WTC11 (cell line): ENCODE data around the gene TBC1D22A. TPM values are rescaled to one million over a fixed set of nuclear protein-coding genes. Genes with fewer than 3 reads are reported as not detected.

Source experiments
- ATAC-seq: fragments of 200-7000 bp; cut with Tn5 transposase; 2 replicates; pipeline ENCODE4 v1.10.0; 2021; ENCODE audit warnings: mild to moderate bottlenecking, moderate library complexity
- CTCF ChIA-PET: fragments of 300-600 bp; sonication (Branson Sonifier 250); formaldehyde crosslinking; loops from one replicate; lab custom pipeline; 2021; ENCODE audit warnings: antibody characterized with exemption; lab: Charles Lee
- POLR2A ChIA-PET: fragments of 350-600 bp; sonication (Branson Sonifier 250); formaldehyde crosslinking; loops from one replicate; lab custom pipeline; 2021; ENCODE audit warnings: antibody characterized with exemption; lab: Charles Lee
- DNase-seq: peaks from one replicate; pipeline ENCODE4 v3.0.0; 2021; ENCODE audit warnings: low spot score
- H3K27ac Mint-ChIP-seq: 2 replicates; pipeline ENCODE4 v1.8.0; 2021; ENCODE audit warnings: mixed read lengths
- H3K27me3 Mint-ChIP-seq: 2 replicates; pipeline ENCODE4 v1.8.0; 2021; ENCODE audit warnings: low read depth, mild to moderate bottlenecking, moderate library complexity, mixed read lengths
- H3K36me3 Mint-ChIP-seq: 2 replicates; pipeline ENCODE4 v1.8.0; 2021; ENCODE audit warnings: mixed read lengths
- H3K4me1 Mint-ChIP-seq: 2 replicates; pipeline ENCODE4 v1.8.0; 2022; ENCODE audit warnings: mixed read lengths
- H3K4me3 Mint-ChIP-seq: 2 replicates; pipeline ENCODE4 v1.8.0; 2021; ENCODE audit warnings: mild to moderate bottlenecking, moderate library complexity, mixed read lengths
- H3K9me3 Mint-ChIP-seq: 2 replicates; pipeline ENCODE4 v1.8.0; 2021; ENCODE audit warnings: mixed read lengths
- ESRRA ChIP-seq: sonication (generic); formaldehyde crosslinking; IDR thresholded peaks from 2 replicates; pipeline ENCODE4 v1.8.1; 2022; ENCODE audit warnings: mild to moderate bottlenecking, missing genetic modification reagents, borderline replicate concordance
- GABPB1 ChIP-seq: sonication (generic); formaldehyde crosslinking; IDR thresholded peaks from 2 replicates; pipeline ENCODE4 v1.8.1; 2023; ENCODE audit warnings: mild to moderate bottlenecking, missing genetic modification reagents
- IRF2 ChIP-seq: sonication (generic); formaldehyde crosslinking; IDR thresholded peaks from 2 replicates; pipeline ENCODE4 v1.8.0; 2022; ENCODE audit warnings: low read depth, missing genetic modification reagents, borderline replicate concordance
- JAZF1 ChIP-seq: fragments of 250-450 bp; sonication (Bioruptor Pico); IDR thresholded peaks from 2 replicates; pipeline ENCODE4 v1.9.0; 2021; ENCODE audit warnings: moderate library complexity, mild to moderate bottlenecking, inconsistent platforms
- NFE2L1 ChIP-seq: sonication (generic); formaldehyde crosslinking; IDR thresholded peaks from 2 replicates; pipeline ENCODE4 v1.8.1; 2023; ENCODE audit warnings: missing genetic modification reagents
- NR2C2 ChIP-seq: sonication (generic); formaldehyde crosslinking; IDR thresholded peaks from 2 replicates; pipeline ENCODE4 v1.8.0; 2022; ENCODE audit warnings: mild to moderate bottlenecking, missing genetic modification reagents
- TEAD1 ChIP-seq: sonication (generic); formaldehyde crosslinking; IDR thresholded peaks from 2 replicates; pipeline ENCODE4 v1.8.0; 2022; ENCODE audit warnings: mild to moderate bottlenecking, missing genetic modification reagents
- TEAD4 ChIP-seq: sonication (generic); formaldehyde crosslinking; IDR thresholded peaks from 2 replicates; pipeline ENCODE4 v1.8.0; 2022; ENCODE audit warnings: mild to moderate bottlenecking, missing genetic modification reagents
- ZNF317 ChIP-seq: sonication (generic); formaldehyde crosslinking; IDR thresholded peaks from 2 replicates; pipeline ENCODE4 v1.8.1; 2023; ENCODE audit warnings: low read depth, mild to moderate bottlenecking, moderate library complexity, missing genetic modification reagents, borderline replicate concordance
- ZNF532 ChIP-seq: fragments of 250-450 bp; sonication (Bioruptor Pico); IDR thresholded peaks from 2 replicates; pipeline ENCODE4 v1.9.0; 2021; ENCODE audit warnings: mild to moderate bottlenecking, borderline replicate concordance
- ZNF671 ChIP-seq: fragments of 250-450 bp; sonication (Bioruptor Pico); IDR thresholded peaks from 2 replicates; pipeline ENCODE4 v1.8.0; 2021; ENCODE audit warnings: mild to moderate bottlenecking
- total RNA-seq: library from RNA; stranded (reverse); gene quantifications from 3 replicates; pipeline ENCODE4 v1.2.3, GENCODE V29; 2021
- TF ChIP-seq, protein P1 (sequence below): sonication (generic); formaldehyde crosslinking; IDR thresholded peaks from 2 replicates; pipeline ENCODE4 v1.8.0; 2022; ENCODE audit warnings: missing genetic modification reagents
- TF ChIP-seq, protein P2 (sequence below): sonication (generic); formaldehyde crosslinking; IDR thresholded peaks from 2 replicates; pipeline ENCODE4 v1.8.1; 2023; ENCODE audit warnings: mild to moderate bottlenecking, missing genetic modification reagents
- TF ChIP-seq, protein P3 (sequence below): sonication (generic); formaldehyde crosslinking; IDR thresholded peaks from 2 replicates; pipeline ENCODE4 v1.8.1; 2023; ENCODE audit warnings: mild to moderate bottlenecking, moderate library complexity, missing genetic modification reagents

TBC1D22A gene
- total RNA-seq, 1 experiment from 2014 or later: 18.1 TPM

- TF ChIP-seq ZNF671 (no peak), NR2C2 (CRISPR knock-in tag) (no peak), TEAD4 (no peak), TEAD1 (no peak), IRF2 (CRISPR knock-in tag) (no peak)
- TF ChIP-seq, protein P1, sequence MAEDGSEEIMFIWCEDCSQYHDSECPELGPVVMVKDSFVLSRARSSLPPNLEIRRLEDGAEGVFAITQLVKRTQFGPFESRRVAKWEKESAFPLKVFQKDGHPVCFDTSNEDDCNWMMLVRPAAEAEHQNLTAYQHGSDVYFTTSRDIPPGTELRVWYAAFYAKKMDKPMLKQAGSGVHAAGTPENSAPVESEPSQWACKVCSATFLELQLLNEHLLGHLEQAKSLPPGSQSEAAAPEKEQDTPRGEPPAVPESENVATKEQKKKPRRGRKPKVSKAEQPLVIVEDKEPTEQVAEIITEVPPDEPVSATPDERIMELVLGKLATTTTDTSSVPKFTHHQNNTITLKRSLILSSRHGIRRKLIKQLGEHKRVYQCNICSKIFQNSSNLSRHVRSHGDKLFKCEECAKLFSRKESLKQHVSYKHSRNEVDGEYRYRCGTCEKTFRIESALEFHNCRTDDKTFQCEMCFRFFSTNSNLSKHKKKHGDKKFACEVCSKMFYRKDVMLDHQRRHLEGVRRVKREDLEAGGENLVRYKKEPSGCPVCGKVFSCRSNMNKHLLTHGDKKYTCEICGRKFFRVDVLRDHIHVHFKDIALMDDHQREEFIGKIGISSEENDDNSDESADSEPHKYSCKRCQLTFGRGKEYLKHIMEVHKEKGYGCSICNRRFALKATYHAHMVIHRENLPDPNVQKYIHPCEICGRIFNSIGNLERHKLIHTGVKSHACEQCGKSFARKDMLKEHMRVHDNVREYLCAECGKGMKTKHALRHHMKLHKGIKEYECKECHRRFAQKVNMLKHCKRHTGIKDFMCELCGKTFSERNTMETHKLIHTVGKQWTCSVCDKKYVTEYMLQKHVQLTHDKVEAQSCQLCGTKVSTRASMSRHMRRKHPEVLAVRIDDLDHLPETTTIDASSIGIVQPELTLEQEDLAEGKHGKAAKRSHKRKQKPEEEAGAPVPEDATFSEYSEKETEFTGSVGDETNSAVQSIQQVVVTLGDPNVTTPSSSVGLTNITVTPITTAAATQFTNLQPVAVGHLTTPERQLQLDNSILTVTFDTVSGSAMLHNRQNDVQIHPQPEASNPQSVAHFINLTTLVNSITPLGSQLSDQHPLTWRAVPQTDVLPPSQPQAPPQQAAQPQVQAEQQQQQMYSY: no peak
- Mint-ChIP-seq H3K36me3 (no peaks in the 10 kb centered on the region), H3K27me3 (no peaks in the 10 kb centered on the region; the same call in 1 of the 2 replicates), H3K27ac (no peak overlapping the region), H3K4me1 (0 out of 2 replicates have a peak, but pooled peaks cover 3% of the 10 kb centered on the region), H3K4me3 (no peak overlapping the region), H3K9me3 (no peaks in the 10 kb centered on the region; the same call in 1 of the 2 replicates)
- DNase-seq (no peak), ATAC-seq (no peak)
- ChIA-PET CTCF (no interaction called here), POLR2A (no interaction called here)
Measured at GRCh38 chr22:47197773-47198500, 435.5 kb downstream of the TBC1D22A start.

DNA sequence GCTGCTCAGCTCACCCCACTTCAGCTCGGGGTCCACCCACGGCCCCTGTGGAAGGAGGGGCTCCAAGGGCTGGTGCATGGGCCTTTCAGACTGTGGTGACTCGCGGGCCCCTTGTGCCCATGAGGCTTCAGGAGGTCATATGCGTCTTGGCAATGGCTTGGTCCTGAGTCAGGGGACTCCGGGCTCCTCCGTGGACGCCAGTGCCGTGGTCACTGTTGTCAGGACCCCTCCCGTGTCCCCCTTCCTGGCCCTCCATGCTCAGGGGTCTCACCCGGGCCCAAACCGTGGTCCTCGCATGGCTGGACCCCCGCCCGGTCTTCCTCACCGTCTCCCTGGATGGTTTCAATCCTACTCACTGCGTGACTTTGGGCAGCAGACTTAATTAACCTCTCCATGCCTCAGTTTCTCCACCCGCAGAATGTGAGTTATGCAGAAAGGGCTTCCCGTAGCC lies 436.4 kb downstream of the TBC1D22A start:
- CTCF ChIA-PET: no interaction called here
- no peak for TF ChIP-seq TEAD4
- TF ChIP-seq, protein P1: no peak
- no peak for TF ChIP-seq ZNF532 (CRISPR knock-in tag)
- TF ChIP-seq ESRRA (CRISPR knock-in tag): no peak
- no peak for TF ChIP-seq JAZF1
- TF ChIP-seq, protein P2, sequence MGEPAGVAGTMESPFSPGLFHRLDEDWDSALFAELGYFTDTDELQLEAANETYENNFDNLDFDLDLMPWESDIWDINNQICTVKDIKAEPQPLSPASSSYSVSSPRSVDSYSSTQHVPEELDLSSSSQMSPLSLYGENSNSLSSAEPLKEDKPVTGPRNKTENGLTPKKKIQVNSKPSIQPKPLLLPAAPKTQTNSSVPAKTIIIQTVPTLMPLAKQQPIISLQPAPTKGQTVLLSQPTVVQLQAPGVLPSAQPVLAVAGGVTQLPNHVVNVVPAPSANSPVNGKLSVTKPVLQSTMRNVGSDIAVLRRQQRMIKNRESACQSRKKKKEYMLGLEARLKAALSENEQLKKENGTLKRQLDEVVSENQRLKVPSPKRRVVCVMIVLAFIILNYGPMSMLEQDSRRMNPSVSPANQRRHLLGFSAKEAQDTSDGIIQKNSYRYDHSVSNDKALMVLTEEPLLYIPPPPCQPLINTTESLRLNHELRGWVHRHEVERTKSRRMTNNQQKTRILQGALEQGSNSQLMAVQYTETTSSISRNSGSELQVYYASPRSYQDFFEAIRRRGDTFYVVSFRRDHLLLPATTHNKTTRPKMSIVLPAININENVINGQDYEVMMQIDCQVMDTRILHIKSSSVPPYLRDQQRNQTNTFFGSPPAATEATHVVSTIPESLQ (CRISPR knock-in tag): no peak
- TF ChIP-seq GABPB1 (CRISPR knock-in tag): no peak
- TF ChIP-seq ZNF317 (CRISPR knock-in tag): no peak
- TF ChIP-seq, protein P3, sequence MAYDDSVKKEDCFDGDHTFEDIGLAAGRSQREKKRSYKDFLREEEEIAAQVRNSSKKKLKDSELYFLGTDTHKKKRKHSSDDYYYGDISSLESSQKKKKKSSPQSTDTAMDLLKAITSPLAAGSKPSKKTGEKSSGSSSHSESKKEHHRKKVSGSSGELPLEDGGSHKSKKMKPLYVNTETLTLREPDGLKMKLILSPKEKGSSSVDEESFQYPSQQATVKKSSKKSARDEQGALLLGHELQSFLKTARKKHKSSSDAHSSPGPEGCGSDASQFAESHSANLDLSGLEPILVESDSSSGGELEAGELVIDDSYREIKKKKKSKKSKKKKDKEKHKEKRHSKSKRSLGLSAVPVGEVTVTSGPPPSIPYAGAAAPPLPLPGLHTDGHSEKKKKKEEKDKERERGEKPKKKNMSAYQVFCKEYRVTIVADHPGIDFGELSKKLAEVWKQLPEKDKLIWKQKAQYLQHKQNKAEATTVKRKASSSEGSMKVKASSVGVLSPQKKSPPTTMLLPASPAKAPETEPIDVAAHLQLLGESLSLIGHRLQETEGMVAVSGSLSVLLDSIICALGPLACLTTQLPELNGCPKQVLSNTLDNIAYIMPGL (CRISPR knock-in tag): no peak
- TF ChIP-seq NFE2L1: no peak
- TF ChIP-seq, all 79 proteins: peak for 0
- DNase-seq: no peak
- POLR2A ChIA-PET: no interaction called here
- Mint-ChIP-seq H3K27ac (no peak overlapping the region), H3K4me1 (no peaks in the 10 kb centered on the region), H3K36me3 (no peaks in the 10 kb centered on the region), H3K4me3 (no peak overlapping the region), H3K9me3 (no peaks in the 10 kb centered on the region; the same call in 1 of the 2 replicates), H3K27me3 (no peaks in the 10 kb centered on the region; the same call in 1 of the 2 replicates)
- ATAC-seq: no peak
